CD1c-positive myeloid dendritic cell (primary cell): Measurements from ENCODE around the gene SLC49A3.

Experiments
- DNase-seq: peaks from one replicate; pipeline ENCODE4 v3.0.0-alpha.2; 2016; ENCODE audit errors: extremely low spot score

Gene SLC49A3

DNA sequence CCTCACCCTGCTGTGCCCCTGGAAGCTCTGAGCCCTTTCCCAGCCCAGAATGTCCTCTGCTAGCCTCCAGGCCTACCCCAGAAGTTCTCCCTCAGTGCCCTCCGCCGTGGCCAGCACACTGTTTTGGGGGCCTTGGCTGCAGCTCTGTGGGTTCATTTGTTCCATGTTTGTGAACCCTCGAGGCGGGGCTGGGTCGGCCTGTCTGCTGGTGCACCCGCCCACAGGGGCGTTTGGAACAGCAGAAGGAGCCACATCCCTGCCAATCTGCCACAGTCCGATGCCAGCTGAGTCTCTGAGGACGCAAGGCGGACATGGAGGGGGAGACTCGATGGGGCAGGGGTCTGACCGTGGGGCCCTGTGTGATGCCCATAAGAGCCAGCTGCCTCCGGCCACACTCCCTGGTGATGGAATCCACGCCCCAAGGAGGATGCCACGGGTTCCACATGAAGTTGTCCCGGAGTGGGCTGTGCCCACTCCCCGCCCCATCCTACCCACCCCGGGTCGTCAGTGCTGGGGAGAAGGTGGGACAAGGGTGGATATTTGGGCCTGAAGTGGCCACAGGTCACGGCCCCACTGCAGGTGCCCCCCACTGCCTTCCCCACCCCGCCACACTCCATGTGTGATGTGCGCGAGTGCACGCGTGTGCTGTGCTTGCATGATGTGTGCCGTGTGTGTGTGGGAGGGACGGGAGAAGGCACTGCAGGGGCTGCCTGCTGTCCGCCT lies 22.0 kb downstream of the SLC49A3 start:
- DNase-seq: no peak

DNA sequence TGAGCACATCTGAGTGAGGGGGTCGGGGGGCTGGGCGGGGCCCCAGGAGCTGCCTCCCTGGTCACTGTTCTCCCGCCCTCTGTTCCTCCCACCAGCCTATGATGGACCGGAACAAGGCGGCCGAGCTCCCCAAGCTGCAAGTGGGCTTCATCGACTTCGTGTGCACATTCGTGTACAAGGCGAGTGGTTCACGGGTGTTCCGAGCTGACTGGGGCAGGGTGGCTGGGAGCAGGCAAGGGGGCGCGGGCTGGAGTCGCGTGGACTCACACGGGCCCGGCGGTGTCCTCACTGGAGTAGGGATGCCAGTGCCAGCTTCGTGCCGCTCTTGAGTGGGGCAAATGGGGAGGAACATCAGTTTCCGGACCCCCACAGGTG lies 22.5 kb downstream of the SLC49A3 start:
- DNase-seq: no peak

DNA sequence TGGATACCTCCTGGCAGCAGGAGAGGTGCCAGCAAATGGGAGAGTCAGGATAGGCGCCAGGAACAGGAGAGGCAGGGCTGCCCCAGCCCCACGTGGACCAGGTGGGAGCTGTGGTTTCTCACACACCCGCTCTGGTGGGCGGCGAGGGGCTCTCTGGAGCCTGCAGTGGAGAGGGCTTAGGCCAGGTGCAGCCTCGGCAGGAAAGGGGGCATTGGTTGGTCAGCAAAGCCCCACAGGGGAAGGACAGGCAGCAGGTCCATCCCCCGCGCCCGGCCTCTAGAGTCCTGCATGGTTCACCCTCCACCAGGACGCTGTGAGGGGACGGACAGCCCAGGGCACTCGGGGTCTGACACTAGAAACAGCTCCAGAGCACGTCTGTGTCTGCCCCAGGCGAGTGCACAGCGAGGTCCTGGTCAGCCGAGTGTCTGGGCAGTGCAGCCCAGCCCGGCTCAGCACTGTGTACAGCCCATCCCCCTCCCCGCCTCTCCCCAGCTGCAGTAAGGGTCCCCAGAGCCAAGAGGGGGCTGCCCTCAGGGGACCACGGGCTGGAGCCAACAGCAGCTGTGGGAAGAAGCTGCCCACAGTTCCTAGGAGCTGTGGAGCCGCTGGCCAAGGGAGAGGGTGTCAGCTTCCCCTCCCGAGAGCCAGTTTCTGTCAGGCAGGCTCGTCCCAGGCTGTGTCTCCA lies 23.1 kb downstream of the SLC49A3 start:
- no peak for DNase-seq

DNA sequence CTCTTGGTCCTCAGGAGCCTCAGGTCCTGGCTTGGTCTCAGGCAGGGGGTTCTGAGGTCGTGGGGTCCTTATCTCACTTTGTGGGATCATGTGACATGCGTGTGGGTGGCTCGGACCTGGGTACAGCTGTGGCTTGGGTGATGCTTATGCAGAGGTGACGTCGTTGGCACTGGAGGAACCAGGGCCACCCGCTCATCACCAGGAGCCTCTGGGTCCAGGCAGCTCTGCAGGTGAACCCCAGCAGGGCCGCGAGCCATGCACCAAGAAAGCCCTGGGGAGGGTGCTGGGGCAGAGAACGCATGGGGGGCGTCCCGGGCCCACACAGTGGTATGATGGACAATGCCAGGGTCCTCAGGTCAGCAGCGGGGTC lies 23.6 kb downstream of the SLC49A3 start:
- DNase-seq: no peak

DNA sequence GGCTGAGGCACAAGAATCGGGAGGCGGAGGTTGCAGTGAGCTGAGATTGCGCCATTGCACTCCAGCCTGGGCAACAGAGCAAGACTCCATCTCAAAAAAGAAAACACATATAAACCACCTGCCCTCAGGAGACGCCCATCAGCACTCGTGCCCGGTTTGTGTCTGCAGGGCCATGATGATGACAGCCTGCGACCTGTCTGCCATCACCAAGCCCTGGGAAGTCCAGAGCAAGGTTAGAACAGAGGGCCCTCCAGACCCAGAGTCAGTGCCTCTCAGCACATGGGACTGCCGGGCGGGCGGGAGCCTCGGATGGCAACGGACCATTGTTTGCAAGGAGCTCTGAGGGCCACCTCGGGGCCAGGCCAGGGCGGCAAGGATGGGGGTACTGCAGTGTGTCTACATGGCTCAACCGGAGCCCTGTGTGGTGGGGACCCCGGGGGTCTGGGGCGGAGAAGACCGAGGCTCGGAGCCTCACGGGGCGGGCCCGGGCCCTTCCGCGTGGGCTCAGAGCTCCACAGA lies 24.2 kb downstream of the SLC49A3 start:
- no peak for DNase-seq

DNA sequence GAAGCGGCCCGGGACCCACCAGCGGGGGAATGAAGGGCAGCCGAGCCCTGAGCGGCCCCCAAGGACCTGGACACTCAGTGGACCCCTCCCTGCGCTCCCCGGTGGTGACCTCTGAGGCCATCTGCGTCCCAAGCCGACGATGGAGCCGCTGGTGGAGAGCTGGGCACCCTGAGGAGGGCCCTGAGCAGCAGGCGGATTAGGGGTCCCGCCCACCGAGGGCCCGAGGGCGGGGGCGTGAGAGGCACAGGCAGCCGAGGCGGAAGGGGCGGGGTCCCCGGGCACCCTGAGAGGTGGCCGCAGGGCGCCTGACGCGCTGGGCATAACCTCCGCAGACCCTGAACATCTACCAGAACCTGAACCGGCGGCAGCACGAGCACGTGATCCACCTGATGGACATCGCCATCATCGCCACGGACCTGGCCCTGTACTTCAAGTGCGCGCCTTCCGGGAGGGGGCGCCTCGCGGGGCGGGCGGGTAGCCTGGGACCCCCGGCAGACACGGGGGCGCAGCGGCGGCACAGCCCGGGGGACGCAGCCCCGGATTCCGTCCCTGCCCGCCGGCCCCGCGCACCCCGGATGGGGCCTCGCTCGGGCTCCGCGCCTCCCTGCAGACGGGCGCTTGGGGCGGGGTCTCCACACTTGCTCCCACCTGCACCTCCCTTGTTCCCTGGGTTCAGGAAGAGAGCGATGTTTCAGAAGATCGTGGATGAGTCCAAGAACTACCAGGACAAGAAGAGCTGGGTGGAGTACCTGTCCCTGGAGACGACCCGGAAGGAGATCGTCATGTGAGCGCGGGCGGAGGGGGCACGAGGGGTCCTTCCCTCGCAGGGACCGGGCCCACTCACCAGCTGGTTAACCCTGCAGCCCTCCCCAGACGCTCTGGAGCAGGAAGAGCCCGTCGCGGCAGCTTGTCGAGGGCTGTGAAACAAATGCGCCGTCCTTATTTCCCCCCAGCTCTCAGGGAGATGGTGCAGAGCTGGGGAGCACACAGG lies 25.2 kb downstream of the SLC49A3 start:
- DNase-seq: peak; percentile 45

DNA sequence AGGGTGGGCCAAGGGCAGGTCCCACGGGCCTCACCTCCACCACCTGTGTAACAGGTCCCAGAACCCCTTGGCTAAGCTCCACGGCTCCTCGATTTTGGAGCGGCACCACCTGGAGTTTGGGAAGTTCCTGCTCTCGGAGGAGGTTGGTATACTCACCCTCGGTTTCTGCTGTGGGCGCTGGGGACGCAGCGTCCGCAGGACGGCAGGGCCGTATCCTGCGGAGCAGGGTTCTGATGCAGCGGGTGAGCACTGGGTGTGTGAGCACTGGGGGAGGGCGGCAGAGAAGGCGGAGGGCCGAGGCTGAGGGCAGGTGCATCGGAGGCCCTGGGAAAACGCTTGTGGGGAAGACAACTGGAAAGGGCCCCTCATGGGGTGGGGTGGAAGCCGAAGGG lies 25.9 kb downstream of the SLC49A3 start:
- no peak for DNase-seq

DNA sequence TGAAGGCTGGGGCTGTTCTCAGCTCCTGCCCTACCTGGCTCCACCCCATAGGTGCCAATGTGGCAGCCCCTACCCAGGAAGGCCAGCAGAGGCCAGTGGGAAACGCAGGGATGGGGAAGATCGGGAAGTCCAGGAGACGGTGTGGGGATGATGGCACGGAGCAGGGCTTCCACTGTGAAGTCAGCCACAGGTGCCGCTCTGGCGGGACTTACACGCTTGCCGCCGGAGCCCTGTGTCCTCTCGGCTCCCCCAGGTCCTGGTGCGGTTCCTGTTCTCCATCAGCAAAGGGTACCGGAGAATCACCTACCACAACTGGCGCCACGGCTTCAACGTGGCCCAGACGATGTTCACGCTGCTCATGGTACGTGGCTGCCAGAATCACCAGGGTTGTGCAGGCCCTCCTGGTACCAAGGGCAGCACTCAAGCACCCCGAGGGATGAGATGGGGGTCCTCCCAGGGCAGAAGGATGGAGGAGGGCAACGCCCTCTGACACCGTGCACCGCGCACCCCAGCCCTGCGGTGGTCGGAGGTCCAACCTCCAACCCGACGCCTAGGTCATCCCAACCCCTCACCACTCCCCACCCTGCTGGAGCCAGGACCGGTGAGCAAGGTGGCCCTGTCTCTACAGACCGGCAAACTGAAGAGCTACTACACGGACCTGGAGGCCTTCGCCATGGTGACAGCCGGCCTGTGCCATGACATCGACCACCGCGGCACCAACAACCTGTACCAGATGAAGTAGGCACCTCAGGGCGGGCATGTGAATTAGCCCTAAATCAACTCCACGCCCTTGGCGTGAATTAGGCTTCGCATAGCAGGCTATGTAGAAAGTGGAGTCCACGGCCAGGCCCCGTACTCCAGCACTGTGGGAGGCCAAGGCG lies 26.8 kb downstream of the SLC49A3 start:
- DNase-seq: no peak

DNA sequence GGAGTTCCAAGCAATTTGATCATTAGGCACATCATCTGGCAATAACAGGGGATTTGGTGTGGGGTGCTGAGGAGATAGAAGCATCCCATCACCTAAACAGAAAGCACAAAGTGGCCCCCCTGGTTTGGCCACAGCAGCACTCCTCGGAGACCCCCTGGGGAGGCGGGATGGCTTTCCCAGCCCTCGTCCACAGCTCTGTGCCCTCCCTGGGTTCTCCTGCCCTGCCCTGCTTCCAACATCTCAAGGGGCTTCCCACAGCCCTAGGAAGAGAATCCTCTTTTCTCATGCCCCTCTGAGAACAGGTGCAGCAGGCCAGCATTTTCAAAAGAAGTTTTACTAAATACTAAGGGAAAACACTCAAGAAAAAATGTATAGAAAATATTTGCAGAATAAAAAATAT lies 27.7 kb downstream of the SLC49A3 start:
- no peak for DNase-seq

DNA sequence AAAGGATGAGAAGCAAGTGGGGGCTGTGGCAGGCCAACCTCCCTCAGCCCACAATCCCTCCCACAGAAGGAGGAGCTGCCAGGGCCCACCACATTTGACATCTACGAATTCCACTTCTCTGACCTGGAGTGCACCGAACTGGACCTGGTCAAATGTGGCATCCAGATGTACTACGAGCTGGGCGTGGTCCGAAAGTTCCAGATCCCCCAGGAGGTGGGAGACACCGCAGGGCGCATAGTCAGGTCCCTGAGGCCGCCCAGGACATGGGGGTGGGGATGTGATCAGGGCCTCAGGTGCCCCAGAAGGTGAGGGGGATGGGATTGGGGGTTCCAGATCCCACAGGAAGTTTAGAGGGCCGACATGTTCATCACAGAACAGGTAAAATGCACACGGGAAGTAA lies 28.6 kb downstream of the SLC49A3 start:
- no peak for DNase-seq

DNA sequence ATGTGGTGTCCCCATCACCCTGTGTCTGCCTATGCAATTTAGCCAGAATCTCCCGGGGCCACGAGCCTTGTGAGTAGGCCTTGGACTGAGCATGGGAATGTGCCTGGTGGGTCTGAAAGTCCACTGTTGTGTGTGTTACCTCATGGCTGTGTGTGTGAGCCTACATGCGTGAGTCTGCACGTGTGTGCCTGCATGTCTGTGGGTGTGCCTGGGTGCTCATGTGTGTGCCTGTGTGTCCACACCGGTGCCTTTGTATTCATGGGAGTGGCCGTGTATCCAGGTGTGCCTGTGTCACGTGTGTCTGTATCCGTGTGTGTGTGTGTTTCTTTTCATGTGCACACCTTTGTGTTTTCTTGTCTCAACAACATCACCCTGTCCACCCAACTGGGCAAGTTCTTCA lies 29.1 kb downstream of the SLC49A3 start:
- no peak for DNase-seq

DNA sequence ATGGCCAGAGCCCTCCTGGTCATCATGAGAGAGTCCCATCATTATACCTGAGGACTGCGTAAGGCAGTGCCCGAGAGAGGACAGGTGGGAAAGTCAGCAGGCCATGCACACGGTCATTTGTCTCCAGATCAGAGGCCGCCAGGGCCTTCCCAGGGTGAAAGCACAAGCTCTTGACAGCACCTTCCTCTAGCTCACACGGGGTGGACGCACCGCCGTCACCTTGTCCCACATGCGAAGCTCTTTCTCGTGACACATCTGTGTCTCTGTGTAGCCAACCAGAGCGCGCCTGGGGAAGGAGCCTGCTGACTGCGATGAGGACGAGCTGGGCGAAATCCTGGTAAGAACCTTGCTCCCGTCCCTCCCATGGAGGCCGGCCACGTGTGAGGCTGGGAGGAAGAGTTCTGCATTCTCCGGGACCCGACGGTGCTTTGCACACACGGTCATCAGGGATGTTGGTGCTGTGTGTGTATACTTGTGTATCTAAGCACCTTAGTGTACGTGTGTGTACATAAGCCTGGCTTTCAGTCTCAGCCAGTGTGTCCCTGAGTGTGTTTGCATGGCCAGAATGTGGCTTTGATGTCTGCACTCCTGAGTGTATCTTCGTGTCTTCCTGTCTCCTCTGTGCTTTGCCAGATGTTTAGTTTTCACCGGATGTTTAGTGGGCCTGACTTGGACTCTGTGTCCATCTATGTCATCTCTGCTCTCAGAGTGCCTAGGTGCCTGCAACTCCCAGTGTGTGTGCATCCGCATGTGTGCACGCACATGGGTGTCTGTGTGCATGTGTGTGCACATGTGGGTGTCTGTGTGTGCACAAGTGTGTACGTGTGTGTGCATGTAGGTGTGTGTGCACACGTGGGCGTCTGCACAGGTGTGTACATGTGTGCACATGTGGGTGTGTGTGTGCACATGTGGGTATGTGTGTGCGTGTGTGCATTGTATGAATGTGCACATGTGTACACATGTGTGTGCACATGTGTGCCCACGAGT lies 30.0 kb downstream of the SLC49A3 start:
- no peak for DNase-seq

DNA sequence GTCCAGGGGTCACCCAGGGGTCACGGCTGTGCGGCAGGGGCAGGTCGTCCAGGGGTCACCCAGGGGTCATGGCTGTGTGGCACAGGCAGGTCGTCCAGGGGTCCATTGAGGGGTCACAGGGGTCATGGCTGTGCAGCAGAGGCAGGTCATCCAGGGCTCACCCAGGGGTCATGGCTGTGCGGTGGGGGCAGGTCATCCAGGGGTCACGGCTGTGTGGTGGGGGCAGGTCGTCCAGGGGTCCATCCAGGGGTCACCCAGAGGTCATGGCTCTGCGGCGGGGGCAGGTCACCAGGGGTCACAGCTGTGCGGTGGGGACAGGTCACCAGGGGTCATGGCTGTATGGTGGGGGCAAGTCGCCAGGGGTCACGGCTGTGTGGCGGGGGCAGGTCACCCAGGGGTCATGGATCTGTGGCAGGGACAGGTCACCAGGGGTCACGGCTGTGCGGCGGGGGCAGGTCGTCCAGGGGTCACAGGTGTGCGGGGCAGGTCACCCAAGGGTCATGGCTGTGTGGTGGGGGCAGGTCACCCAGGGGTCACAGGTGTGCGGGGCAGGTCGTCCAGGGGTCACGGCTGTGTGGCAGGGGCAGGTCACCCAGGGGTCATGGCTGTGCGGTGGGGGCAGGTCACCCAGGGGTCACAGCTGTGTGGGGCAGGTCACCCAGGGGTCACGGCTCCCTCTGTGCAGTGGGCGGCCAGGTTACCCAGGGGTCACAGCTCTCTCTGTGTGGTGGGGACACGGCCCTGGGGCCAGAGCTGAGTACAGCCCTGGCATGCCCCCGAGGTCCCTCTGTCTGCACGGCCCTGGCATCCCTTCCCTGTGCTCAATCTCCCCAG lies 30.9 kb downstream of the SLC49A3 start:
- no peak for DNase-seq

DNA sequence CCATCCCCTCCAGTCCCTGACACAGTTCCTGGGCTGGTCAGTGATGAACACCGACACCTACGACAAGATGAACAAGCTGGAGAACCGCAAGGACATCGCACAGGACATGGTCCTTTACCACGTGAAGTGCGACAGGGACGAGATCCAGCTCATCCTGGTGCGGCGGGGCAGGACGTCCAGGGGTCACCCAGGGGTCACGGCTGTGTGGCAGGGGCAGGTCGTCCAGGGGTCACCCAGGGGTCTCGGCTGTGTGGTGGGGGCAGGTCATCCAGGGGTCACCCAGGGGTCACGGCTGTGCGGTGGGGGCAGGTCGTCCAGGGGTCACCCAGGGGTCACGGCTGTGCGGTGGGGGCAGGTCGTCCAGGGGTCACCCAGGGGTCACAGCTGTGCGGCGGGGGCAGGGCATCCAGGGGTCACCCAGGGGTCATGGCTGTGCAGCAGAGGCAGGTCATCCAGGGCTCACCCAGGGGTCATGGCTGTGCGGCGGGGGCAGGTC lies 31.6 kb downstream of the SLC49A3 start:
- DNase-seq: no peak

DNA sequence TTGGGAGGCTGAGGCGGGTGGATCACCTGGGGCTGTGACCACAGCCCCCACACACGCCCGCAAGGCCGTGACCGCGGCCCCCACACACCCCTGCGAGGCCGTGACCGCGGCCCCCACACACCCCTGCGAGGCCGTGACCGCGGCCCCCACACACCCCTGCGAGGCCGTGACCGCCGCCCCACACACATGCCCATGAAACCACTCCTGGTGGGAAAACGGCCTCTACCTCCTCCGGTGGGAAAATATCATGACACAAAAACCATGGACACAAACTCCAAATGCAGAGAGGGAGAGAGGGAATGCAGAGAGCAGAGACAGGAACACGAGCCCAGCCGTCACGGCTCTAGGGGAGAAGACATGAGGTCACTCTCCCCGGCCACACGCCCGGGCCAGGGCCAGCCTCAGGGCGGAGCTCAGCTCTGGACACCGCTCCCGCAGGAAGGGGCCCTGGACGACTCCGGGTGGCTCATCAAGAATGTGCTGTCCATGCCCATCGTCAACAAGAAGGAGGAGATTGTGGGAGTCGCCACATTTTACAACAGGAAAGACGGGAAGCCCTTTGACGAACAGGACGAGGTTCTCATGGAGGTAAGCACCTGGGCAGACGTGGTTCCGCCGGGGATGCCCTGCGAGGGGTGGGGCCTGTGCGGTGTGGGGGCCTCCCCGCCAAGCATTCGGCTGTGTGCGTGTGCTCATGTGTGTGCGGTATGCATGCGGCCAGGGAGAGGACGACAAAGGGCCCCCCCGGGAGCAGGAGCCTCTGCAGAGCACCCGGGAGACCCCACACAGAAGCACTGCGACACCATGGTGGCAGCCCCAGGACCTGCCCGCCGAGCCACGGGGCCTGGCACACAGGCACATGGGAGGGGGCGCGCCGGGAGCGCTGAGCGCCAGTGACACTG lies 32.3 kb downstream of the SLC49A3 start:
- no peak for DNase-seq

DNA sequence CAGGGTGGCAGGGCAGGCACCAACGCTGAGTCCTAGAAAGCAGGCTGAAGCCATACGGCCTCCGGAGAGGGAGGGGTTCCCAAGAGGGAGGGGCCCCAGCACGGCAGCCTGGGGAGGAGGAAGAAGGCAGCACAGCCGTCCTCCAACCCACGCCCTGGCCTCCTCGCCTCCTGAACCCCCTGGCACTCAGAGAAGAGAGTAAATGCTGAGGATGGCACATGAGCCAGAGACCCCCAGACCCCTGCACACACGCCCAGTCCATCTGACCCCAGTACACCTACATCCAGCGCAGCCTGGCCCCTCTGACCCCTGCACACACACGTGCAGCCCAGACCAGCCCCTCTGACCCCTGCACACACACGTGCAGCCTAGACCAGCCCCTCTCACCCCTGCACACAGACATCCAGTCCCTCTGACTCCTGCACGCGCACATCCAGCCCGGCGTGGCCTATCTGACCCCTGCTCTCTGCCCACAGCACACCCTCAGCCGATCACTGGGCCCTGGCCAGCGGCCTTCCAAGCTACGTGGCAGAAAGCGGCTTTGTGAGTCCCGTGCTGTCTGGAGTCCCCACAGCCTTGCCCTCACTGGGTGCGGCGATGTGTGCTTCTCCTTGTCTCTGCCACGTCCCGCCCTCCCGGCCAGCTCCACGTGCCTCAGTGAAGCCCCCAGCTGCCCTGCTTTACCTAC lies 33.3 kb downstream of the SLC49A3 start:
- no peak for DNase-seq

DNA sequence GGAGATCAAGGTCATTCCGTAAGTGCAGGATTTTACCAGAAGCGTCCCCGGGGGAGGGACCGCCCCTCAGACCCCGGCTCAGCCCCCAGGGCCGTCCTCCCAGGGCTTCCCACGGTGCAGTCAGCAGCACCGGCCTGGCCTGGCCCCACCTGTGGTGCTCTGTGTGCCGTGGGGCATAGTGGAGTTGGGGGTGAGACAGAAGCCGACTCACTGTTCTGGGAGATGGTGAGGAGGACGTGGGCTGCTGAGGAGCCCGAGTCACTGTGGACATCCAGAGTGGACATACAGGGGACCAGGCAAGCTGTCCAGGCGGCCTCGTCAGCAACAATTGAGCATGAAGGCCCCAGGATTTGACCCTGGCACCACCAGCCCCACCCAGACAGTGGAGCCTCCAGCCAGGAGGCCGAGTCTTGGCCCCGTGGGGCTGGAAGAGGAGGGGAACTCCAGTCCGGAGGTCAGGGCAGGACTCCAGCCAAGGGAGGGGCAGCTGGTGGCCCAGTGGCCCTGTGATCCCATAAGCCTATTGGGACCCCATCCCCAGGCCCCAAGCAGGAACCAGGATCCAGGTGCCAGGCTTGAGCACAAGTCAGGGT lies 34.0 kb downstream of the SLC49A3 start:
- DNase-seq: no peak
